GM23338 (cell line): ENCODE data around the gene SRRT. TPM values are rescaled to one million over a fixed set of nuclear protein-coding genes. Genes with fewer than 3 reads are reported as not detected.

ENCODE experiments used
- ATAC-seq: fragments of 200-7000 bp; cut with Tn5 transposase; 3 replicates; pipeline ENCODE4 v1.9.1; 2020
- DNase-seq: peaks from one replicate; pipeline ENCODE4 v3.0.0-alpha.2; 2015; ENCODE audit warnings: low spot score
- H2AFZ ChIP-seq: fragments of 200-600 bp; sonication (generic); 2 replicates; pipeline ENCODE4 v1.8.0; 2016; ENCODE audit warnings: antibody characterized with exemption, mild to moderate bottlenecking, moderate library complexity
- H3F3A ChIP-seq: fragments of 200-600 bp; sonication (generic); replicated peaks from 2 replicates; pipeline ENCODE4 v1.8.0; 2017; ENCODE audit warnings: antibody characterized with exemption, mixed run types, low read depth
- H3K27ac ChIP-seq: fragments of 200-600 bp; sonication (generic); 2 replicates; pipeline ENCODE4 v1.6.1; 2016; ENCODE audit warnings: low read depth
- H3K27me3 ChIP-seq: fragments of 200-600 bp; sonication (generic); 2 replicates; pipeline ENCODE4 v1.8.0; 2016; ENCODE audit warnings: mild to moderate bottlenecking, mixed run types, moderate library complexity; ENCODE audit not compliant: insufficient read depth
- H3K36me3 ChIP-seq: fragments of 200-600 bp; sonication (generic); 2 replicates; pipeline ENCODE4 v1.8.0; 2016; ENCODE audit warnings: mild to moderate bottlenecking; ENCODE audit not compliant: insufficient read depth
- H3K4me1 ChIP-seq: fragments of 200-600 bp; sonication (generic); 2 replicates; pipeline ENCODE4 v1.8.0; 2016; ENCODE audit warnings: mild to moderate bottlenecking, moderate library complexity; ENCODE audit not compliant: insufficient read depth
- H3K4me2 ChIP-seq: fragments of 200-600 bp; sonication (generic); 2 replicates; pipeline ENCODE4 v1.7.1; 2017; ENCODE audit warnings: mixed run types
- H3K4me3 ChIP-seq: fragments of 200-600 bp; sonication (generic); 2 replicates; pipeline ENCODE4 v1.6.1; 2016; ENCODE audit warnings: mixed run types
- H3K79me2 ChIP-seq: fragments of 200-600 bp; sonication (generic); replicated peaks from 2 replicates; pipeline ENCODE4 v1.8.0; 2017; ENCODE audit warnings: mild to moderate bottlenecking; ENCODE audit not compliant: insufficient read depth
- H3K9me2 ChIP-seq: fragments of 200-600 bp; sonication (generic); 2 replicates; pipeline ENCODE4 v1.8.0; 2017; ENCODE audit not compliant: insufficient read depth
- H4K20me1 ChIP-seq: fragments of 200-600 bp; sonication (generic); replicated peaks from 2 replicates; pipeline ENCODE4 v1.8.0; 2017; ENCODE audit warnings: mild to moderate bottlenecking; ENCODE audit not compliant: insufficient read depth
- H3K27ac Mint-ChIP-seq: 2 replicates; pipeline ENCODE4 v1.8.0; 2020; ENCODE audit warnings: inconsistent platforms, mild to moderate bottlenecking, moderate library complexity, mixed read lengths
- H3K27me3 Mint-ChIP-seq: 3 replicates; pipeline ENCODE4 v1.8.0; 2022; ENCODE audit warnings: low read depth, mild to moderate bottlenecking, moderate library complexity, mixed read lengths, inconsistent platforms; ENCODE audit not compliant: insufficient read depth, poor library complexity
- H3K36me3 Mint-ChIP-seq: 3 replicates; pipeline ENCODE4 v1.8.0; 2021; ENCODE audit warnings: low read depth, mild to moderate bottlenecking, inconsistent platforms, moderate library complexity, mixed read lengths
- H3K4me1 Mint-ChIP-seq: 3 replicates; pipeline ENCODE4 v1.8.0; 2020; ENCODE audit warnings: mild to moderate bottlenecking, inconsistent platforms, mixed read lengths
- H3K4me3 Mint-ChIP-seq: 3 replicates; pipeline ENCODE4 v1.8.0; 2021; ENCODE audit warnings: moderate library complexity, mild to moderate bottlenecking, inconsistent platforms, mixed read lengths
- H3K9me3 Mint-ChIP-seq: 3 replicates; pipeline ENCODE4 v1.8.0; 2020; ENCODE audit warnings: moderate library complexity, mild to moderate bottlenecking, inconsistent platforms, mixed read lengths
- EZH2 ChIP-seq: fragments of 200-600 bp; sonication (generic); IDR thresholded peaks from one replicate; pipeline ENCODE4 v1.8.0; 2017; ENCODE audit warnings: antibody characterized with exemption, mild to moderate bottlenecking, low read depth; ENCODE audit not compliant: unreplicated experiment
- EZH2phosphoT487 ChIP-seq: fragments of 200-600 bp; sonication (generic); IDR thresholded peaks from one replicate; pipeline ENCODE4 v1.8.1; 2018; ENCODE audit warnings: antibody characterized with exemption; ENCODE audit not compliant: unreplicated experiment
- JUNB ChIP-seq: IDR thresholded peaks from one replicate; pipeline ENCODE4 v1.6.1; 2016; ENCODE audit warnings: antibody characterized with exemption; ENCODE audit not compliant: unreplicated experiment
- NANOG ChIP-seq: IDR thresholded peaks from 2 replicates; pipeline ENCODE4 v1.6.1; 2016; ENCODE audit warnings: antibody characterized with exemption, borderline replicate concordance
- POLR2AphosphoS5 ChIP-seq: IDR thresholded peaks from 2 replicates; pipeline ENCODE4 v1.6.1; 2016; ENCODE audit warnings: antibody characterized with exemption, low read depth
- ZNF114 ChIP-seq: fragments of 250-450 bp; sonication (Bioruptor Pico); IDR thresholded peaks from 2 replicates; pipeline ENCODE4 v1.5.0; 2020; ENCODE audit warnings: mild to moderate bottlenecking, moderate library complexity
- polyA plus RNA-seq: library from polyadenylated mRNA; unstranded; fragments of >200 nt; fragmentation: Nextera tagmentation; extraction: Ambion mirVana; gene quantifications from 2 replicates; pipeline ENCODE4 v1.2.1, GENCODE V29; 2016
- total RNA-seq: library from RNA; depleted of rRNA; stranded (reverse); fragments of >200 nt; shearing (Covaris generic); gene quantifications from 2 replicates; pipeline ENCODE4 v1.2.3, GENCODE V29; 2014
- TF ChIP-seq, protein P1 (sequence below): IDR thresholded peaks from 2 replicates; pipeline ENCODE4 v1.6.1; 2016; ENCODE audit warnings: antibody characterized with exemption

SRRT gene
- total and polyA plus RNA-seq, 2 experiments from 2014 or later = 113 to 140 TPM

DNA sequence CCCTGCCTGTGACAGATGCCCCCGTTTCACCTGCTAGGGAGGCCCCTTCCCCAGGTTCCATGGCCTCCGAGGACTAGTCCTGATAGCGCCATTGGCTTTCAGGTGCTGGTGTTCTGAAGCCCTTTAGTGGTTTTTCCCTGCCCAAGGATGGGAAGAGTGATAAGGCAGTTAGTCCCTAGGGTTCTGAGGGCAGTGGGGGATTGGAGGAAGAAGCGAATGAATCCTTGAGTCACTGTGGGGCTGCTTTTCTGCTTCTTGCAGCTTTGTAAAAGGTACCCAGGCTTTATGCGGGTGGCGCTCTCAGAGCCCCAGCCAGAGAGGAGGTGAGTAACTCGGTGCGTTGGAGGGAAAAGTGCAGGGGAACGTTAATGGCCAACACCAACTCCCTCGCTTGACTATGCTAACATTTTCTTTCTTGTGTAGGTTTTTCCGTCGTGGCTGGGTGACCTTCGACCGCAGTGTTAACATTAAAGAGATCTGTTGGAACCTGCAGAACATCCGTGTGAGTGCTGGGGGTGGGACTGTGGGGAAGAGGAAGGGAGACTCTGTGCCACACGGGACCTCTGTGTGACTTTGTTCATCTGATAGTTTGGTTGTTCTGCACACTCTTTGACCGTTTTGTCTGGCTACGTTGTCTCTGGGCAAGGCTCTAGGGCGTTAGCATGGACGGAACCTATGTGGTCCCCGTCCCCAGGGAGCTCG is 10.7 kb downstream of the SRRT start:
- H3K27ac Mint-ChIP-seq = no peak overlapping the region
- H3K4me1 Mint-ChIP-seq = peaks cover 37% of the 10 kb centered on the region
- Histone ChIP-seq H3K27ac (no peak overlapping the region), H3K4me3 (no peak overlapping the region), H3K9me2 (no peaks in the 10 kb centered on the region), H3K79me2 (peaks cover 40% of the 10 kb centered on the region), H3K4me1 (peaks cover 10% of the 10 kb centered on the region), H3K36me3 (peaks cover 44% of the 10 kb centered on the region), H3K4me2 (no peak overlapping the region), H3F3A (peaks cover 58% of the 10 kb centered on the region), H3K27me3 (no peaks in the 10 kb centered on the region), H4K20me1 (peaks cover 27% of the 10 kb centered on the region), H2AFZ (no peak overlapping the region)
- H3K36me3 Mint-ChIP-seq = peaks cover 82% of the 10 kb centered on the region
- no peak for ATAC-seq
- H3K9me3 Mint-ChIP-seq = no peaks in the 10 kb centered on the region
- TF ChIP-seq NANOG (no peak), JUNB (no peak), EZH2 (no peak), EZH2phosphoT487 (no peak), ZNF114 (CRISPR knock-in tag) (no peak)
- DNase-seq = no peak
- peaks cover 18% of the 10 kb centered on the region for H3K27me3 Mint-ChIP-seq
- H3K4me3 Mint-ChIP-seq = no peak overlapping the region; the same call in 2 of the 3 replicates

DNA sequence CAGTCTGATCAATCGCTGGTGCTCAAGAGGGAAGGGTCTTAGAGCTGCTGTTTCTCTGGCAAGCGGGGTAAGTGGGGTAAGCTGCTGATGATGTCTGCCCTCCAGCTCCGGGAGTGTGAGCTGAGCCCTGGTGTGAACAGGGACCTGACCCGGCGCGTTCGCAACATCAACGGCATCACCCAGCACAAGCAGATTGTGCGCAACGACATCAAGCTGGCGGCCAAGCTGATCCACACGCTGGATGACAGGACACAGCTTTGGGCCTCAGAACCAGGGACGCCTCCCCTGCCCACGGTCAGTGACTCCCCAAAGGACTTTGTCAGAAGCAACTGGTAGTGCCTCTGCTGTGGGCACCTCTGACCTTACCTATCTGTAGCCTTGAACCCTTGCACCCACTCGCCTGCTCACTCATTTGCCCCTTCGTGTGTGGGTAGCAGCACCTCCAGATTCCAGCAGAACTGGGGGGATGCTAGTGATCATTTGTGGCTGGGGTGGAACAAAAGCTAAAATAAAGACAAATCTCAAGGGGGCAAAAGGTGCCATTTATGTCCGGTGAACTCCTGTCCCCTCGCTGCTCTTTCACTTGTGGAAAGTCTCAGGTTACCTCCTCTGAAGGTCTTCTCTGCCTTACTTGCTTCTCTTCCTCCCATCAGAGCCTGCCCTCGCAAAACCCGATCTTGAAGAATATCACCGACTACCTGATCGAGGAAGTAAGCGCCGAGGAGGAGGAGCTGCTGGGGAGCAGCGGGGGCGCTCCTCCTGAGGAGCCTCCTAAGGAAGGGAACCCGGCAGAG is 11.4 kb downstream of the SRRT start:
- no peak overlapping the region for H3K4me3 ChIP-seq
- peaks cover 59% of the 10 kb centered on the region for H3F3A ChIP-seq
- ATAC-seq (no peak), DNase-seq (no peak)
- Mint-ChIP-seq H3K4me1 (peaks cover 36% of the 10 kb centered on the region), H3K9me3 (no peaks in the 10 kb centered on the region), H3K4me3 (peak overlapping the region; percentile 9; the same call in 1 of the 3 replicates), H3K27ac (no peak overlapping the region), H3K27me3 (peaks cover 20% of the 10 kb centered on the region), H3K36me3 (peaks cover 74% of the 10 kb centered on the region)
- H3K36me3 ChIP-seq = peaks cover 37% of the 10 kb centered on the region
- peaks cover 33% of the 10 kb centered on the region for H3K79me2 ChIP-seq
- TF ChIP-seq, protein P1, sequence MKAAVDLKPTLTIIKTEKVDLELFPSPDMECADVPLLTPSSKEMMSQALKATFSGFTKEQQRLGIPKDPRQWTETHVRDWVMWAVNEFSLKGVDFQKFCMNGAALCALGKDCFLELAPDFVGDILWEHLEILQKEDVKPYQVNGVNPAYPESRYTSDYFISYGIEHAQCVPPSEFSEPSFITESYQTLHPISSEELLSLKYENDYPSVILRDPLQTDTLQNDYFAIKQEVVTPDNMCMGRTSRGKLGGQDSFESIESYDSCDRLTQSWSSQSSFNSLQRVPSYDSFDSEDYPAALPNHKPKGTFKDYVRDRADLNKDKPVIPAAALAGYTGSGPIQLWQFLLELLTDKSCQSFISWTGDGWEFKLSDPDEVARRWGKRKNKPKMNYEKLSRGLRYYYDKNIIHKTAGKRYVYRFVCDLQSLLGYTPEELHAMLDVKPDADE = no peak
- TF ChIP-seq POLR2AphosphoS5 = 0 out of 2 replicates have a peak, but pooled peaks have one; percentile 14
- no peaks in the 10 kb centered on the region for H3K27me3 ChIP-seq
- H2AFZ ChIP-seq = no peak overlapping the region
- peak overlapping the region; percentile 69; the same call in 1 of the 2 replicates for H3K27ac ChIP-seq
- no peaks in the 10 kb centered on the region for H3K9me2 ChIP-seq
- H3K4me2 ChIP-seq = no peak overlapping the region
- peaks cover 10% of the 10 kb centered on the region for H3K4me1 ChIP-seq
- H4K20me1 ChIP-seq = peaks cover 19% of the 10 kb centered on the region
